Upper lobe of left lung (tissue), 6 donors: ENCODE results near the gene FHIT. TPM values are rescaled to one million over a fixed set of nuclear protein-coding genes. Genes with fewer than 3 reads are reported as not detected.

Experiments used
- ATAC-seq, 2 donors: fragments of 200-7000 bp; cut with Tn5 transposase; one replicate each; pipeline ENCODE4 v1.9.1; 2022; ENCODE audit warnings: mild to moderate bottlenecking in 2 of 2, moderate library complexity in 2 of 2; ENCODE audit not compliant: low FRiP score in 2 of 2
- DNase-seq, 2 donors: peaks; one replicate each; pipeline ENCODE4 v3.0.0-alpha.2; 2019 to 2020
- H3K27ac ChIP-seq, 4 donors: fragments of 200-600 bp; sonication (generic); one replicate each; pipeline ENCODE4 v1.5.1; 2016 to 2019
- H3K27me3 ChIP-seq, 4 donors: fragments of 200-600 bp; sonication (generic); one replicate each; pipeline ENCODE4 v1.5.1; 2017 to 2019
- H3K36me3 ChIP-seq, 4 donors: fragments of 200-600 bp; sonication (generic); one replicate each; pipeline ENCODE4 v1.5.1; 2016 to 2019
- H3K4me1 ChIP-seq, 4 donors: fragments of 200-600 bp; sonication (generic); one replicate each; pipeline ENCODE4 v1.5.1; 2018 to 2019
- H3K4me3 ChIP-seq, 4 donors: fragments of 200-600 bp; sonication (generic); one replicate each; pipeline ENCODE4 v1.5.1; 2017 to 2019; ENCODE audit warnings: mild to moderate bottlenecking in 2 of 4, moderate library complexity in 1 of 4
- H3K9me3 ChIP-seq, 4 donors: fragments of 200-600 bp; sonication (generic); one replicate each; pipeline ENCODE4 v1.5.1; 2018 to 2019
- EP300 ChIP-seq, 4 donors: sonication (generic); formaldehyde crosslinking; IDR thresholded peaks; one replicate each; pipeline ENCODE4 v1.5.1; 2017; ENCODE audit warnings: antibody characterized with exemption in 4 of 4, control low read depth in 2 of 4
- POLR2A ChIP-seq, 4 donors: fragments of 450-650 bp; IDR thresholded peaks; one replicate each; pipeline ENCODE4 v1.5.1; 2016 to 2017; ENCODE audit warnings: antibody characterized with exemption in 4 of 4, mild to moderate bottlenecking in 2 of 4
- POLR2AphosphoS5 ChIP-seq, 2 donors: sonication (generic); formaldehyde crosslinking; IDR thresholded peaks; one replicate each; pipeline ENCODE4 v1.5.1; 2017; ENCODE audit warnings: antibody characterized with exemption in 2 of 2
- WGBS, 2 donors: methylation state at CpG; one replicate each; pipeline ENCODE4 v1.1.5; 2017 to 2018; 5-methylcytosine and 5-hydroxymethylcytosine counted together
- total RNA-seq, 6 donors: library from RNA; depleted of rRNA in 4 of 6; stranded (reverse); fragments of >200 nt in 4 of 6; gene quantifications; one replicate each; pipeline versions ENCODE4 v1.1.0 to v1.2.1, GENCODE V29; 2016 to 2021
- TF ChIP-seq, protein P1 (sequence below), 6 experiments: fragments of 450-650 bp in 4 of 6; fragments of 200-600 bp in 2 of 6; sonication (generic) in 2 of 6; IDR thresholded peaks; one replicate each; pipeline ENCODE4 v1.5.1; 2016 to 2019; ENCODE audit warnings: antibody characterized with exemption in 6 of 6
- donor health status: DM: no; HTN: no; CAD: no; lungs with moderate emphysema.
- donor health status: DM: no; HTN: yes; CAD: no; lungs with severe emphysema.

The FHIT gene
- total RNA-seq, 6 donors from 2014 or later = 6.8 to 56.6 (median 11.1) TPM

DNA sequence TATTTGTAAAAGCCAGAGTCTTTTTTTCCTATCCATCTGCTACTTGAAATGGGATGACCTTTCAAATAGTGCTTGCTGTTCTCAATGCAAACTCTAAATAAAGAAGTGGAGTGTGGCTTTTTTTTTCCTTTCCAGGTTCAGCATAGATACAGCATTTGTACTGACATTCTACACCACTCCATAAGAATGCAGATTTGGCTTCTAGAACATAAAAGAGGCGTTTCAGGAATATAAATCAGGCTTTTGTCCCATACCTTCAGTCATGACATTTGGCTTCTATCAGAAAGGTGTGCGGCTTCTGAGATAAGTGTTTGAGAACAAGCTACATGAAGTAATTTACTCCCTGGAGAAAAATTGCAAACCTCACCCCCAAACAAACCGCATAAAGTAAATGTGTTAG lies 553.1 kb downstream of the FHIT start:
- no peaks in the 10 kb centered on the region for H3K9me3 ChIP-seq
- DNase-seq = no peak
- no peak overlapping the region for H3K27ac ChIP-seq
- TF ChIP-seq POLR2AphosphoS5 (IDR thresholded peaks at IDR 0.05) (no peak), POLR2A (IDR thresholded peaks at IDR 0.05) (no peak), EP300 (IDR thresholded peaks at IDR 0.05) (no peak)
- TF ChIP-seq, protein P1, sequence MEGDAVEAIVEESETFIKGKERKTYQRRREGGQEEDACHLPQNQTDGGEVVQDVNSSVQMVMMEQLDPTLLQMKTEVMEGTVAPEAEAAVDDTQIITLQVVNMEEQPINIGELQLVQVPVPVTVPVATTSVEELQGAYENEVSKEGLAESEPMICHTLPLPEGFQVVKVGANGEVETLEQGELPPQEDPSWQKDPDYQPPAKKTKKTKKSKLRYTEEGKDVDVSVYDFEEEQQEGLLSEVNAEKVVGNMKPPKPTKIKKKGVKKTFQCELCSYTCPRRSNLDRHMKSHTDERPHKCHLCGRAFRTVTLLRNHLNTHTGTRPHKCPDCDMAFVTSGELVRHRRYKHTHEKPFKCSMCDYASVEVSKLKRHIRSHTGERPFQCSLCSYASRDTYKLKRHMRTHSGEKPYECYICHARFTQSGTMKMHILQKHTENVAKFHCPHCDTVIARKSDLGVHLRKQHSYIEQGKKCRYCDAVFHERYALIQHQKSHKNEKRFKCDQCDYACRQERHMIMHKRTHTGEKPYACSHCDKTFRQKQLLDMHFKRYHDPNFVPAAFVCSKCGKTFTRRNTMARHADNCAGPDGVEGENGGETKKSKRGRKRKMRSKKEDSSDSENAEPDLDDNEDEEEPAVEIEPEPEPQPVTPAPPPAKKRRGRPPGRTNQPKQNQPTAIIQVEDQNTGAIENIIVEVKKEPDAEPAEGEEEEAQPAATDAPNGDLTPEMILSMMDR (IDR thresholded peaks at IDR 0.05) = no peak
- H3K27me3 ChIP-seq = no peaks in the 10 kb centered on the region
- ATAC-seq = no peak
- no peak overlapping the region for H3K4me3 ChIP-seq
- no peaks in the 10 kb centered on the region for H3K36me3 ChIP-seq
- H3K4me1 ChIP-seq = no peaks in the 10 kb centered on the region
- WGBS, 2 donors = 72 to 85% methylated on average over 3 of the region's 3 CpGs

DNA sequence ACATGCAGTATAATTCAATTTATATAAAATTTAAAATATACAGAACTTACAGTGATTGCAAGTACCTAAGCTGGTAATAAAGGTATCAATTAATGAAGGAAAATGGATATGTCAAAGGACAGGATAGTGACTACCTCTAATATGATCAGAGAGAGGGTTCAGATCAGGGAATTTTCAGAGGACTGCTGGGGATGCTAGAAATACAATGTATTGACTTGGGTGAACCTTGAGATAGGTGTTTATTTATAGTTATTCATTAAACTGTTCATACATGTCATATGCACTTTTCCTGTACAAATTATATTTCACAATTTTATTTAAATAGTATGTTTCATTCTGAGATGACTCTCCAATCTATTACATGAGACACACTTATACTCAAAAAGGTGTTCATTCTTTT lies 554.1 kb downstream of the FHIT start:
- no peaks in the 10 kb centered on the region for H3K27me3 ChIP-seq
- no peak for DNase-seq
- no peak for ATAC-seq
- no peak overlapping the region for H3K4me3 ChIP-seq
- no peaks in the 10 kb centered on the region for H3K9me3 ChIP-seq
- TF ChIP-seq, protein P1 (IDR thresholded peaks at IDR 0.05) = no peak
- TF ChIP-seq EP300 (IDR thresholded peaks at IDR 0.05) = no peak
- no peak for TF ChIP-seq POLR2AphosphoS5 (IDR thresholded peaks at IDR 0.05)
- no peak for TF ChIP-seq POLR2A (IDR thresholded peaks at IDR 0.05)
- H3K4me1 ChIP-seq = no peaks in the 10 kb centered on the region
- no peak overlapping the region for H3K27ac ChIP-seq
- no peaks in the 10 kb centered on the region for H3K36me3 ChIP-seq

DNA sequence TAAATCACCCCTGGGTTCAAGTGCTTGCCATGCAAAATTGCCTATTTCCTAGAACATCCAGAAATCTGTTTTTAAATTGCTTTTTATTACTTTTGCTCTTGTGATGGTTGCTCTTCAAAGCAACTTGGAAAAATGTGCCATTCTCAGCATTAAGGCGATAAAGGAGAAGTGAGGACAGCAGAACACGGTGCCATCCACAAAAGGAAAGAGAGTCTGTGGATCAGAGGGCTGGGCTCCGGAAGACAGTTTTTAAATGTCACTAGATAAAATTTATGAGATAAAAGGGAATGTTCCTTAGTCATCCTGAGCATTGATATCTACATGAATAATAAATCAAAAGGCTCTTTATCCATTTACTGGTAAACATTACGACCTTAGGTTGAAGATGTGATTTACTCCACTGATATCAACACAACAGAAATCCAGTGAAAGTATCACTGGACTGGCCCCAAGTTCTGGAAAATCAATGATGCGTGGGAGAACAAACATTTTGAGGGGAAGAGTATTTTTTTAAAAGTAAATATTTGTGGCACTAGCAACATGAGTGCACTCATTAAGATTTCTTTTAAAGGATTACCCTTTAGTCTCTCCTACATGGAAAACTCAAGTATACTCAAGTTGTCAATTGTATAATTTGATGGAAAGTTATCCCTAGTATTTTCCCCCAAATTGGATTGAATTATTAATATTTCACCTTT lies 554.7 kb downstream of the FHIT start:
- no peaks in the 10 kb centered on the region for H3K9me3 ChIP-seq
- no peak overlapping the region for H3K4me3 ChIP-seq
- no peak overlapping the region for H3K27ac ChIP-seq
- ATAC-seq (no peak), DNase-seq (no peak)
- no peaks in the 10 kb centered on the region for H3K27me3 ChIP-seq
- TF ChIP-seq, protein P1 (IDR thresholded peaks at IDR 0.05) = no peak
- TF ChIP-seq EP300 (IDR thresholded peaks at IDR 0.05) (no peak), POLR2A (IDR thresholded peaks at IDR 0.05) (no peak), POLR2AphosphoS5 (IDR thresholded peaks at IDR 0.05) (no peak)
- WGBS, 2 donors = 79 to 82% methylated on average over 5 of the region's 5 CpGs
- no peaks in the 10 kb centered on the region for H3K4me1 ChIP-seq
- H3K36me3 ChIP-seq = no peaks in the 10 kb centered on the region

DNA sequence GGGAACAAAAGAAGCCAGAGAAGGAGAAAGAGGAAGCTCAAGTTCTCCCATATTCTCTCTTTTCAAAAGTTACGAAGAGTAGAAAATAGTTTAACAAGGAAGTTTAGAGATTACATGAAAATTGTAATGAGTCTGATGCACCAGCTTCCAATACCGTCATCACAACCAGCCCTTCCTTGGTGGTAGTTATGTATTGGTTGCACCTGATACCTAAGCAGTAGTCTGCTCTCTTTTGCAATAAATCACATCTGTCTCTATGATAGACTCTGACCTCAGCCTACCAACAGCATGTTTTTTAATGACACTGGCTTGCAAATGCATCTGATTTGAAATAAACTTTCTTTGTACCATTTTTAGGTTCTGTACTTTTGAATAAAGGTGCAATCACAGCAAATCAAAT lies 575.8 kb downstream of the FHIT start:
- 83 to 93% methylated on average over 2 of the region's 2 CpGs for WGBS, 2 donors
- Histone ChIP-seq H3K4me1 (no peaks in the 10 kb centered on the region), H3K36me3 (no peaks in the 10 kb centered on the region), H3K4me3 (no peak overlapping the region), H3K9me3 (peaks cover 0 to 3% (median 0%) of the 10 kb centered on the region in 4 donors), H3K27me3 (no peaks in the 10 kb centered on the region), H3K27ac (no peak overlapping the region)
- TF ChIP-seq, protein P1 (IDR thresholded peaks at IDR 0.05) = no peak
- TF ChIP-seq POLR2A (IDR thresholded peaks at IDR 0.05) (no peak), EP300 (IDR thresholded peaks at IDR 0.05) (no peak), POLR2AphosphoS5 (IDR thresholded peaks at IDR 0.05) (no peak)
- DNase-seq (no peak), ATAC-seq (no peak)

DNA sequence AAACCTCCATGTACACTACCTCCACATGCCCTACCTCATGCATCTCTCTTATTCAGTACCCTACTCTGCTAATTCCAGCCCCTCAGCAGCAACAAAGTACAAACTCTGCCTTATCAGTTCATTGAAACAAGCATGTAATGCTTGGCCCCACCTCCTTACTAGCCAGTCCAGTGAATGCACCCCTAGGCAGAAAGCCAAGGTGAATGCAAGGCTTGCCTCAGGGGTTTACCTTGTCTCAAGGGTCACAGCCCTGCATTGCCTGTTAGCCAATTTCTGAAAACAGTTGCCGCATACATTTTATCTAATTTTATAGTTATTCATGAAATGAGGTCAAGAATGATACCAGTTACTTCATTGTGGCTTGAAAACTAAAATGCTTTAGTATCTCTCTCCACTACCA lies 576.4 kb downstream of the FHIT start:
- WGBS, 2 donors = 91 to 95% methylated on average over 1 of the region's 1 CpG
- H3K9me3 ChIP-seq = peaks cover 0 to 3% (median 0%) of the 10 kb centered on the region in 4 donors
- H3K4me3 ChIP-seq = no peak overlapping the region
- DNase-seq (no peak), ATAC-seq (no peak)
- H3K36me3 ChIP-seq = no peaks in the 10 kb centered on the region
- H3K27ac ChIP-seq = no peak overlapping the region
- no peaks in the 10 kb centered on the region for H3K4me1 ChIP-seq
- TF ChIP-seq EP300 (IDR thresholded peaks at IDR 0.05) = no peak
- no peak for TF ChIP-seq POLR2AphosphoS5 (IDR thresholded peaks at IDR 0.05)
- no peak for TF ChIP-seq POLR2A (IDR thresholded peaks at IDR 0.05)
- TF ChIP-seq, protein P1 (IDR thresholded peaks at IDR 0.05) = no peak
- no peaks in the 10 kb centered on the region for H3K27me3 ChIP-seq
